Panc1 (cell line): ENCODE results near the gene C1QL1.

Experiments
- POLR2AphosphoS5 ChIP-seq: IDR thresholded peaks from 2 replicates; pipeline ENCODE4 v1.6.1; 2012; ENCODE audit warnings: mild to moderate bottlenecking, low read depth, low read length, moderate library complexity
- SIN3A ChIP-seq: IDR thresholded peaks from 2 replicates; pipeline ENCODE4 v1.6.1; 2012; ENCODE audit warnings: low read depth, mild to moderate bottlenecking, low read length, moderate library complexity, borderline replicate concordance; ENCODE audit not compliant: insufficient read depth
- TF ChIP-seq, protein P1 (sequence below): fragments of 450-650 bp; IDR thresholded peaks from 2 replicates; pipeline ENCODE4 v1.5.1; 2017; ENCODE audit warnings: mild to moderate bottlenecking
- TF ChIP-seq, protein P2 (sequence below), 2 experiments: IDR thresholded peaks; 2 replicates each; pipeline ENCODE4 v1.6.1; 2011 to 2012; ENCODE audit warnings: low read depth in 2 of 2, control low read depth in 1 of 2, low read length in 1 of 2, mild to moderate bottlenecking in 1 of 2, moderate library complexity in 1 of 2; ENCODE audit not compliant: insufficient read depth in 1 of 2

GRCh38 chr17:44981221-44981968, 13.3 kb upstream of the C1QL1 start:
- TF ChIP-seq, protein P1, sequence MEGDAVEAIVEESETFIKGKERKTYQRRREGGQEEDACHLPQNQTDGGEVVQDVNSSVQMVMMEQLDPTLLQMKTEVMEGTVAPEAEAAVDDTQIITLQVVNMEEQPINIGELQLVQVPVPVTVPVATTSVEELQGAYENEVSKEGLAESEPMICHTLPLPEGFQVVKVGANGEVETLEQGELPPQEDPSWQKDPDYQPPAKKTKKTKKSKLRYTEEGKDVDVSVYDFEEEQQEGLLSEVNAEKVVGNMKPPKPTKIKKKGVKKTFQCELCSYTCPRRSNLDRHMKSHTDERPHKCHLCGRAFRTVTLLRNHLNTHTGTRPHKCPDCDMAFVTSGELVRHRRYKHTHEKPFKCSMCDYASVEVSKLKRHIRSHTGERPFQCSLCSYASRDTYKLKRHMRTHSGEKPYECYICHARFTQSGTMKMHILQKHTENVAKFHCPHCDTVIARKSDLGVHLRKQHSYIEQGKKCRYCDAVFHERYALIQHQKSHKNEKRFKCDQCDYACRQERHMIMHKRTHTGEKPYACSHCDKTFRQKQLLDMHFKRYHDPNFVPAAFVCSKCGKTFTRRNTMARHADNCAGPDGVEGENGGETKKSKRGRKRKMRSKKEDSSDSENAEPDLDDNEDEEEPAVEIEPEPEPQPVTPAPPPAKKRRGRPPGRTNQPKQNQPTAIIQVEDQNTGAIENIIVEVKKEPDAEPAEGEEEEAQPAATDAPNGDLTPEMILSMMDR: no peak
- TF ChIP-seq POLR2AphosphoS5 (no peak), SIN3A (no peak)
- TF ChIP-seq, protein P2, sequence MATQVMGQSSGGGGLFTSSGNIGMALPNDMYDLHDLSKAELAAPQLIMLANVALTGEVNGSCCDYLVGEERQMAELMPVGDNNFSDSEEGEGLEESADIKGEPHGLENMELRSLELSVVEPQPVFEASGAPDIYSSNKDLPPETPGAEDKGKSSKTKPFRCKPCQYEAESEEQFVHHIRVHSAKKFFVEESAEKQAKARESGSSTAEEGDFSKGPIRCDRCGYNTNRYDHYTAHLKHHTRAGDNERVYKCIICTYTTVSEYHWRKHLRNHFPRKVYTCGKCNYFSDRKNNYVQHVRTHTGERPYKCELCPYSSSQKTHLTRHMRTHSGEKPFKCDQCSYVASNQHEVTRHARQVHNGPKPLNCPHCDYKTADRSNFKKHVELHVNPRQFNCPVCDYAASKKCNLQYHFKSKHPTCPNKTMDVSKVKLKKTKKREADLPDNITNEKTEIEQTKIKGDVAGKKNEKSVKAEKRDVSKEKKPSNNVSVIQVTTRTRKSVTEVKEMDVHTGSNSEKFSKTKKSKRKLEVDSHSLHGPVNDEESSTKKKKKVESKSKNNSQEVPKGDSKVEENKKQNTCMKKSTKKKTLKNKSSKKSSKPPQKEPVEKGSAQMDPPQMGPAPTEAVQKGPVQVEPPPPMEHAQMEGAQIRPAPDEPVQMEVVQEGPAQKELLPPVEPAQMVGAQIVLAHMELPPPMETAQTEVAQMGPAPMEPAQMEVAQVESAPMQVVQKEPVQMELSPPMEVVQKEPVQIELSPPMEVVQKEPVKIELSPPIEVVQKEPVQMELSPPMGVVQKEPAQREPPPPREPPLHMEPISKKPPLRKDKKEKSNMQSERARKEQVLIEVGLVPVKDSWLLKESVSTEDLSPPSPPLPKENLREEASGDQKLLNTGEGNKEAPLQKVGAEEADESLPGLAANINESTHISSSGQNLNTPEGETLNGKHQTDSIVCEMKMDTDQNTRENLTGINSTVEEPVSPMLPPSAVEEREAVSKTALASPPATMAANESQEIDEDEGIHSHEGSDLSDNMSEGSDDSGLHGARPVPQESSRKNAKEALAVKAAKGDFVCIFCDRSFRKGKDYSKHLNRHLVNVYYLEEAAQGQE (IDR thresholded peaks at IDR 0.05; ENCODE audit: insufficient read depth in 1 of 2, low read depth in 2 of 2, low read length in 1 of 2): no peak
